DND-41 (cell line): Measurements from ENCODE around the gene VWF.

ENCODE experiments used
- ATAC-seq: fragments of 200-7000 bp; cut with Tn5 transposase; 3 replicates; pipeline ENCODE4 v1.9.1; 2021; ENCODE audit warnings: low read depth; ENCODE audit not compliant: insufficient read depth
- DNase-seq: peaks from one replicate; pipeline ENCODE4 v3.0.0-alpha.2; 2020
- H2AFZ ChIP-seq: 2 replicates; pipeline ENCODE4 v1.6.0; 2012; ENCODE audit warnings: low read depth, low read length
- H3K27ac ChIP-seq: 2 replicates; pipeline ENCODE4 v1.5.1; 2012; ENCODE audit warnings: low read length, inconsistent platforms
- H3K27me3 ChIP-seq: fragments of 200-600 bp; sonication (generic); 2 replicates; pipeline ENCODE4 v1.6.0; 2012; ENCODE audit warnings: low read length, mild to moderate bottlenecking, inconsistent platforms; ENCODE audit not compliant: insufficient read depth, poor library complexity
- H3K36me3 ChIP-seq: 2 replicates; pipeline ENCODE4 v1.5.1; 2012; ENCODE audit warnings: low read length, inconsistent platforms; ENCODE audit not compliant: insufficient read depth
- H3K4me1 ChIP-seq: 2 replicates; pipeline ENCODE4 v1.5.1; 2012; ENCODE audit warnings: mild to moderate bottlenecking, low read length; ENCODE audit not compliant: insufficient read depth
- H3K4me2 ChIP-seq: 2 replicates; pipeline ENCODE4 v1.6.0; 2012; ENCODE audit warnings: mild to moderate bottlenecking, moderate library complexity, low read length, inconsistent platforms; ENCODE audit not compliant: insufficient read depth
- H3K4me3 ChIP-seq, 2 experiments: fragments of 200-600 bp in 1 of 2; shearing (Covaris generic) in 1 of 2; 2 replicates each; pipeline ENCODE4 v1.5.1; 2012 to 2016; ENCODE audit warnings: inconsistent platforms in 2 of 2, low read length in 2 of 2, mild to moderate bottlenecking in 2 of 2, low read depth in 1 of 2, moderate library complexity in 1 of 2
- H3K79me2 ChIP-seq: 2 replicates; pipeline ENCODE4 v1.6.0; 2012; ENCODE audit warnings: low read length, inconsistent platforms; ENCODE audit not compliant: insufficient read depth
- H3K9ac ChIP-seq: 2 replicates; pipeline ENCODE4 v1.6.0; 2012; ENCODE audit warnings: low read depth, mild to moderate bottlenecking, inconsistent platforms, low read length, moderate library complexity
- H3K9me3 ChIP-seq: 2 replicates; pipeline ENCODE4 v1.5.1; 2012; ENCODE audit warnings: low read length, moderate library complexity, mild to moderate bottlenecking, inconsistent platforms; ENCODE audit not compliant: insufficient read depth, severe bottlenecking
- H4K20me1 ChIP-seq: 2 replicates; pipeline ENCODE4 v1.6.0; 2012; ENCODE audit warnings: low read length; ENCODE audit not compliant: insufficient read depth
- CTCF ChIP-seq: IDR thresholded peaks from 2 replicates; pipeline ENCODE4 v1.5.1; 2012; ENCODE audit warnings: borderline replicate concordance, low read length, moderate library complexity, mild to moderate bottlenecking; ENCODE audit not compliant: poor library complexity, severe bottlenecking; ENCODE audit errors: extremely low read depth
- EZH2 ChIP-seq: IDR thresholded peaks from 3 replicates; pipeline ENCODE4 v1.6.1; 2012; ENCODE audit warnings: borderline replicate concordance, low read depth, mild to moderate bottlenecking, moderate library complexity, low read length, inconsistent platforms; ENCODE audit not compliant: severe bottlenecking

Gene VWF

GRCh38 chr12:6084261-6084968, 40.1 kb downstream of the VWF start:
- no peak overlapping the region for H3K9ac ChIP-seq
- ATAC-seq (no peak), DNase-seq (no peak)
- H4K20me1 ChIP-seq, result no peaks in the 10 kb centered on the region
- H3K79me2 ChIP-seq, result no peaks in the 10 kb centered on the region
- no peak overlapping the region for H3K27ac ChIP-seq
- no peak for TF ChIP-seq CTCF
- no peak for TF ChIP-seq EZH2
- no peak overlapping the region for H3K4me2 ChIP-seq
- H2AFZ ChIP-seq, result no peak overlapping the region
- no peak overlapping the region for H3K4me3 ChIP-seq
- H3K36me3 ChIP-seq, result no peaks in the 10 kb centered on the region
- peaks cover 4% of the 10 kb centered on the region for H3K27me3 ChIP-seq
- no peaks in the 10 kb centered on the region for H3K4me1 ChIP-seq
- no peaks in the 10 kb centered on the region for H3K9me3 ChIP-seq

GRCh38 chr12:6083601-6084000, 40.9 kb downstream of the VWF start:
- no peaks in the 10 kb centered on the region for H3K27me3 ChIP-seq
- no peak overlapping the region for H3K4me2 ChIP-seq
- H3K4me1 ChIP-seq, result no peaks in the 10 kb centered on the region
- no peaks in the 10 kb centered on the region for H3K79me2 ChIP-seq
- no peaks in the 10 kb centered on the region for H3K36me3 ChIP-seq
- TF ChIP-seq CTCF, result no peak
- TF ChIP-seq EZH2, result no peak
- H3K9ac ChIP-seq, result no peak overlapping the region
- H3K4me3 ChIP-seq, result no peak overlapping the region
- DNase-seq (no peak), ATAC-seq (no peak)
- H3K9me3 ChIP-seq, result no peaks in the 10 kb centered on the region
- H2AFZ ChIP-seq, result no peak overlapping the region
- H4K20me1 ChIP-seq, result no peaks in the 10 kb centered on the region
- H3K27ac ChIP-seq, result no peak overlapping the region

GRCh38 chr12:6082613-6083012, 41.9 kb downstream of the VWF start:
- Histone ChIP-seq H3K36me3 (no peaks in the 10 kb centered on the region), H2AFZ (no peak overlapping the region), H3K9ac (no peak overlapping the region), H3K4me1 (no peaks in the 10 kb centered on the region), H3K4me2 (no peak overlapping the region), H3K4me3 (no peak overlapping the region), H3K9me3 (no peaks in the 10 kb centered on the region), H4K20me1 (no peaks in the 10 kb centered on the region), H3K27me3 (no peaks in the 10 kb centered on the region), H3K27ac (no peak overlapping the region), H3K79me2 (no peaks in the 10 kb centered on the region)
- TF ChIP-seq EZH2 (no peak), CTCF (no peak)
- ATAC-seq (no peak), DNase-seq (no peak)
